Activated T-cell treated with anti-CD3 and anti-CD28 coated beads for 48 hours (primary cell): Measurements from ENCODE around the gene OR2T12.
"Not testable (repeated sequence)": the region's sequence is repeated elsewhere in the genome, so short reads cannot be mapped to it uniquely, and the experiment has no call there.

Experiments used
- DNase-seq: peaks from one replicate; pipeline ENCODE4 v3.0.0-alpha.2; 2020; ENCODE audit warnings: low read depth

The OR2T12 gene, protein sequence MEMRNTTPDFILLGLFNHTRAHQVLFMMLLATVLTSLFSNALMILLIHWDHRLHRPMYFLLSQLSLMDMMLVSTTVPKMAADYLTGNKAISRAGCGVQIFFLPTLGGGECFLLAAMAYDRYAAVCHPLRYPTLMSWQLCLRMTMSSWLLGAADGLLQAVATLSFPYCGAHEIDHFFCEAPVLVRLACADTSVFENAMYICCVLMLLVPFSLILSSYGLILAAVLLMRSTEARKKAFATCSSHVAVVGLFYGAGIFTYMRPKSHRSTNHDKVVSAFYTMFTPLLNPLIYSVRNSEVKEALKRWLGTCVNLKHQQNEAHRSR

DNA sequence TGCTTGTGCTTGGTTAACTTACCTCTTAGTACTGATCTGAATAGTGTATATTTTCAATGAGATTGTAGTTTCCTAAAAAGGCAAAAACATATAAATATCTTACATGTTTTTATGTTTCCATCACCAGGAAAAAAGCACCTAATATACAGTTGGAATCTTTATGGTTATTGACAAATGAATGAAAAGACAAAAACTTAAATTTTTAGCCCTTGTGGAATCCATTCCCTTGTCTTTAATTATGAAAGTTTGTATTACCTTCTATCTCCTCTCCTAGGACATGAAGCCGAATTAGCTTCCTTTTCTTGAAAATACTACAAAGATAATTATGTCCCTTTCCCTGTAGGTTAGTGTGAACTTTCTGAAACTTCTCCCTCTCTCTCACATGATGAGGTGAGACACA is at the start of gene OR2T12:
OR2T12 (minus strand) TSS at position 101 of the 400 bp plus-strand sequence. CDS start 7,846 bp downstream, outside the sequence.
- no peak for DNase-seq

DNA sequence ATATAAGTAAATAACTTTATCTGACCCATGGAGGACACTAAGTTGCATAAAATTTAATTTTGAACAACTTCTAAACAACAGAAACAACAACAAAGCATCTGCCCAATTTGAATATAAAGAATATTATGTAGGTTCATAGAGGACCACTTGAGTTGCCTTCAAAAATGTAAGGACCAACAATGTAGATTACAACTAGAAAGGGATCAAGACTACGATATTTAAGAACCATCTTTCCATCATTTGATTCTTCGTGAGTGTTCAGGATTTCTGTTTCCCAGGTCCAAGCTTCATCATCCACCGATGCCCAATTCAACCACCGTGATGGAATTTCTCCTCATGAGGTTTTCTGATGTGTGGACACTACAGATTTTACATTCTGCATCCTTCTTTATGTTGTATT is 45.3 kb upstream of the OR2T12 start, which contains the start of gene OR14C36:
OR14C36 (plus strand) TSS at position 301 of the 400 bp plus-strand sequence; CDS start at position 301, 0 bp downstream.
- DNase-seq, result no peak

DNA sequence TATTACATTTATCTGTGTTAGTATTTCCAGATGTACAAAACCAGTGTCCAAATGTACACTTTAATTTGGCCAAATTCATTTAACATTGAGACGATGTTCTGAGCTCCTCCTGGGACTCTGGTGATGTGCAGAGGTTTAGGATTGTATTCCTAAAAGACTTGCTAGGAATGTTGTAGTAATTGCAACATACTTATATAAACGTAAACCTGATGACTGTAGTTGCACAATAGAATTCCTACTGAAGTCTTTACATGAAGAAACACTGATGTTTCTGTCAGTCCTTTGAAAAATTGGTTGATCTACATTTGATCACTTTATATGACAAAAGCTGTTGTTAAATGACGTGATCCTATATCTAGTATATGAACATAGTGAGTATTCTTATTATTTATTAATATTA is 40.2 kb upstream of the OR2T12 start:
- DNase-seq, result no peak

DNA sequence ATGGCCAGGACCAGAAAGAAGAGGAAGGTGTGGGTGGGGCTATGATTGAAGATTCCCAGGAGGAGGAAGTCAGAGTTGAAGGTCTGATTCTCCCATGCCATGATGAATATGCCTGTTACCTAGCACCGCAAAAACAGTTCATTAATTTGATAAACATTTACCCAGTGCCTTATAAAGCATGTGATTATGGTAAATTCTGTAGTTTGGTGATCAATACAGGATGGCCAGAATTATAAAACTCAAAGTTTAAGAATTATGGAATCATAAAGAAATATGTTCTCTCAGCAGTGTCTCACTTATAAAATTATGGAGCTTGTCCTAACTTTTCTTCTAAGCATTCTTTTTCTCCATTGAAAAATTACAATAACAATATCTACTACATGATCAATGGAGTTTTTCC is 21.2 kb upstream of the OR2T12 start, which contains the start of gene OR2M7:
OR2M7 (minus strand) TSS at position 101 of the 400 bp plus-strand sequence; CDS start at position 101, 0 bp downstream.
- no peak for DNase-seq

DNA sequence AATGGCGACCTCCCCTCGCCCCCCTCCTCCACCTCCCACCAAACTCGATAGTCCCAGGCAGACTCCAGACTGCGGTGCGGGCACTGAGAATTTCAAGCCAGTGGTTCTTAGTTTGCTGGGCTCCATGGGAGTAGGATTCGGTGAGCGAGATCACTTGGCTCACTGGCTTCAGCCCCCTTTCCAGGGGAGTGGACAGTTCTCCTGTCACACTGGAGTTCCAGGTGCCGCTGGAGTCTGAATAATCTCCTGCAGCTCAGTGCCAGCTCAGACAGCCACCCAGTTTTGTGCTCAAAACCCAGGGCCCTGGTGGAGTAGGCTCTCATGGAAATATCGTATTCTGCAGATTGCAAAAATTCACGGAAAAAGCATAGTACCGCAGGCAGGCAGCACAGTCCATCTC is 13.6 kb upstream of the OR2T12 start:
- no peak for DNase-seq

DNA sequence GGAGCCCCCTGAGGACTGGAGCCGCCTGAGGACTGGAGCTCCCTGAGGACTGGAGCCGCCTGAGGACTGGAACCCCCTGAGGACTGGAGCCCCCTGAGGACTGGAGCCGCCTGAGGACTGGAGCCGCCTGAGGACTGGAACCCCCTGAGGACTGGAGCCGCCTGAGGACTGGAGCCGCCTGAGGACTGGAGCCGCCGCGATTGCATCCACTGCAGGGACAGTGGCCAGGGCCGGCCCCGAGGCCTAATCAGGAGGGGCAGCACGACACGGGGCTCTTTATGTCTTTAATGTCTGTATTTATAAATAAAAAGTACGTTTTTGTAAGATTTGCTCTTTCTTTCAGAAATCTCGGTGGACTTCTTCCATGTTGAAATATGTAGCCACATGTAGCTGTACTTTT is 3.5 kb upstream of the OR2T12 start:
- DNase-seq, result not testable (repeated sequence)

DNA sequence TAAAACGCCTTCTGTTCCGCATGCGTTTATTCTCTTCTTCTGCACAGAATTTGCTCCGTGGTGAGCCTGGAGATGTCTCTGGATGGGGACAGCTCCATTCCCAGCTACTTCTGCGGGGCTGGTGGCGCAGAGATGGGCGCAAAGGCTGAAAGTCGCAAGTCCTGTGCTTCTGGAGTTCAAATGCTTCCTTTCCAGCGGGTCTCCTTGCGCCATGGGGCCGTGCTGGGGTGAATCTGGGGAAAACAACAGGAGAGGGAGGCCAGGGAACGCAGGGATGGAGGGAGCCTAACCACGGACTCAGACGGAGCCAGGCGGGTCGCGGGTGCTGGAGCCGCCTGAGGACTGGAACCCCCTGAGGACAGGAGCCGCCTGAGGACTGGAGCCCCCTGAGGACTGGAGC is 2.9 kb upstream of the OR2T12 start:
- DNase-seq, result no peak

DNA sequence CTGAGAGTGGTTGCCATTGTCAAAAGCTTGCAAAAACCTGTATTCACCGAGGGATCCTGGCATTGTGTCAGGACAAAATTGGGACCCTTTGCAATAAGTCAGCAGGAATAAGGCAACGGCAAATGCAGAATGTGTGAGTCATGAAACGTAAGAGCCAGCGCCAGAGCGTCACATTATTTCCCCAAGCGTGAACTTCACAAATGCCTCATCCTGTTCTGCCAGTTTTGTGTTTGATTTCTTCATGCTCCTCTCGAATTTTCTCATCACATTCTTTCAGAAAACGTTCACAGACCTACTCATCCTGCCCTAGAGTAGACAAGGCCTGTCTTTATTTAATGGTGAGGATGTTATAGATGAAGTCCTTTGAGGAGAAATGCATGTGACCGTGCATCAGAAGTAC is 2.4 kb upstream of the OR2T12 start:
- not testable (repeated sequence) for DNase-seq

DNA sequence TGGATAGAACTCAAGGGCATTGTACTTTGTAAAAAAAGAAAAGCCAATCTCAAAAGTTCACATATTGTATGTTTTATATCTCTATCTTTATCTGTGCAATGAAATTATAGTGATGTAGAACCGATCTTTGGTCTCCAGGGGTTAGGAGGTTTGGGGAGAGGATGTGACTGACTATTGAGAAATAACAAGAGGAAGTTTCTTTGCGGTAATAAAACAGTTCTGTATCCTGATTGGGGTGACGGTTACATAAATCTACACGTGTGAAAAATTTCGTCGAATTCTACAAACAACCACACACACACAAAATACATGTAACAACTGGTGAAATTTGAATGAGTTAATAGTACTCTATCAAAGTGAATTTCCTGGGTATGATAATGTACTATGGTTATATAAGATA is 14.8 kb downstream of the OR2T12 start:
- no peak for DNase-seq

DNA sequence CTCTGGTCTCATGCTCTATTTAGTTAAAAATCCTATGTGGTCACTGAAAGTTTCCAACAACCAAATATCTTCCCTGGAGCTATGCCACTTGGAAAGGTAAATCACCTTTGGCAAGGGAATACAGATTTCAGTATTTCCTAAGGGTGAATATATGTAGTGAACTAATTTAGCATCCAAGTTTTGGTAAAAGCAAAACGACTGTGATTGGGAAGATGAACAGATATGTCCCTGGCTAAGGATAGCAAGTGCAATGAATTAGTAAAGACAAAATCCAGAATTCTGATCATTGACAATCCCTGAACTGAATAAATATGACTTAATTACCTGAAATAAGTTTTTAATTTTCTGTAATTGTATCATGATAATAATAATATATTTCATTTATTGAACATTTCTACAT is 25.3 kb downstream of the OR2T12 start, which contains the start of gene OR2T33:
OR2T33 (minus strand) TSS at position 101 of the 400 bp plus-strand sequence. CDS start 4,162 bp downstream, outside the sequence.
- DNase-seq, result no peak

DNA sequence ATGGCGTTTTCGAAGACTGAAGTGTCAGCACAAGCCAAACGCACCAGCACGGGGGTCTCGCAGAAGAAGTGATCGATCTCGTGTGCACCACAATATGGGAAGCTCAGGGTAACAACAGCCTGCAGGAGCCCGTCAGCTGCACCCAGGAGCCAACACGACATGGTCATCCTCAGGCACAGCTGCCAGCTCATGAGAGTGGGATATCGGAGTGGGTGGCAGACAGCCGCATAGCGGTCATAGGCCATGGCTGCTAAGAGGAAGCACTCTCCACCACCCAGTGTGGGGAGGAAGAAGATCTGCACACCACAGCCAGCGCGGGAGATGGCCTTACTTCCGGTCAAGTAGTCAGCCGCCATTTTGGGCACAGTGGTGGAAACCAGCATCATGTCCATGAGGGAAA is 30.0 kb downstream of the OR2T12 start:
- not testable (repeated sequence) for DNase-seq

DNA sequence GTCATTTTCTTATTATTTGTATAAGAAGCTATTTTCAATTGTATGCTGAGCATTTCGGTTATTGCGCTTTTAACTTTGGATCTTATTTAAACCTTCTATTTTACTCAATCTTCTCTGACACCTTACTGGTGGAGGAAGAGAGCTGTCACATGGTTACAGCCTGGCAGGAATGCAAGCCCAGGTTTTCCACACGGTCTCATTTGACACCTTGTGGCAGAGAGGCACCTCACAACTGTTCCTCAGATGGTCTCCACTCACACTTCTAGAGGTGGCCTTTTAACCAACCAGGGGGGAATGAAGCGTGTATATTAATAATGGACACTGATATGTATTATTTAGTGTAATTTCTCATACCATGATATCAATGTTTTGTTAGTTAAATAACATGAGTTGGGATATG is 35.0 kb downstream of the OR2T12 start:
- no peak for DNase-seq

DNA sequence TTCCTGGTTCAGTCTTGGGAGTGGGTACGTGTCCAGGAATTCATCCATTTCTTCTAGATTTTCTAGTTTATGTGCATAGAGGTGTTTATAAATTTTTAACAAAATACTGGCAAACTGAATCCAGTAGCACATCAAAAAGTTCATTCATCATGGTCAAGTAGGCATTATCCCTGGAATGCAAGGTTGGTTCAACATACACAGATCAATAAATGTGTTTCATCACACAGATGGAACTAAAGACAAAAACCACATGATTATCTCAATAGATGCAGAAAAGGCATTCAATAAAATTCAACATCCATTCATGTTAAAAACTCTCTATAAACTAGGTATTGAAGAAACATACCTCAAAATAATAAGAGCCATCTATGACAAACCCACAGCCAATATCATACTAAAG is 43.9 kb downstream of the OR2T12 start:
- DNase-seq, result not testable (repeated sequence)

DNA sequence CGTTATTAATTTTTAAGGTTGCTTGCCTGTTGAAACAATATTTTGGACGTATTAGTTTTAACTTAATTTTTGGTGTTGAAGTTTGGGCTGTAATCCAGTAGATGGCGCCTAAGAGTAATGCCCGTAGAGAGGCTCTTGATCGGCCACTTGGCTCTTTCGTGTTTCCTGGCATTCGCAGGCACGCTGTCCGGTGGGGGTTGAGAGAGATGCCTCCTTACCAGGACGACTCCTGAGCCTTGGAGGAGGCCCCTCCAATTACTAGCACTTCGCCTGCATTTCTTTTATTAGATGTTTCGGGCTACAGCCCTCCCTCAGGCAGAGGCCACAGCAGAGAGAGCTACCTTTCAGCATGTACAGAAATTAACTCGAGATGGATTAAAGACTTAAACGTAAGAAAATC is 60.0 kb downstream of the OR2T12 start:
- DNase-seq, result no peak
